HepG2 (cell line): Measurements from ENCODE around the gene NPTXR. TPM values are rescaled to one million over a fixed set of nuclear protein-coding genes. Genes with fewer than 3 reads are reported as not detected.
A peak's percentile ranks its signal among the peaks of the same experiment; 100 is the strongest.

Experiments
- ATAC-seq: fragments of 200-7000 bp; cut with Tn5 transposase; 3 replicates; pipeline ENCODE4 v1.9.1; 2020; ENCODE audit warnings: mild to moderate bottlenecking, moderate library complexity
- BruUV-seq: library from RNA; stranded (reverse); fragments of 400-500 nt; replicated peaks from 2 replicates; lab custom pipeline; 2021; lab: Mats Ljungman, UMichigan
- CTCF ChIA-PET: fragments of 300-600 bp; formaldehyde crosslinking; extraction: SDS; loops from one replicate; lab custom pipeline; 2021; ENCODE audit warnings: low total read pairs, inconsistent platforms, low intra/inter-chr PET ratio; lab: Yijun Ruan, JAX
- POLR2A ChIA-PET: fragments of 350-600 bp; sonication (Branson Sonifier 250); formaldehyde crosslinking; loops from one replicate; lab custom pipeline; 2020; ENCODE audit warnings: antibody characterized with exemption, inconsistent platforms; lab: Yijun Ruan, JAX
- DNase-seq: peaks from one replicate; pipeline ENCODE4 v3.0.0-alpha.2; 2015; ENCODE audit warnings: low spot score
- FAIRE-seq: peaks from 3 replicates; lab custom pipeline; 2011; peaks lifted over from hg19 to GRCh38; lab: Jason Lieb, UNC
- H2AFZ ChIP-seq: one replicate; pipeline ENCODE4 v1.6.1; 2011; ENCODE audit warnings: low read length, inconsistent platforms
- H3K27ac ChIP-seq: fragments of 300-600 bp; 3 replicates; pipeline ENCODE4 v1.8.0; 2011; ENCODE audit warnings: mixed run types, mild to moderate bottlenecking, mixed read lengths, low read length, inconsistent platforms; ENCODE audit not compliant: insufficient read depth; ENCODE audit errors: extremely low read length
- H3K27me3 ChIP-seq, 2 experiments: fragments of 200-600 bp in 1 of 2; 2 replicates in 1 of 2; 3 replicates in 1 of 2; pipeline versions ENCODE4 v1.6.0 to v1.8.0; 2011; ENCODE audit warnings: low read length in 2 of 2, mild to moderate bottlenecking in 2 of 2, moderate library complexity in 2 of 2, inconsistent platforms in 1 of 2; ENCODE audit not compliant: insufficient read depth in 2 of 2, control insufficient read depth in 1 of 2
- H3K36me3 ChIP-seq, 2 experiments: fragments of 200-600 bp in 1 of 2; replicated peaks in 1 of 2; 2 replicates in 1 of 2; 3 replicates in 1 of 2; pipeline versions ENCODE4 v1.5.1 to v1.8.0; 2011; ENCODE audit warnings: low read length in 2 of 2, inconsistent platforms in 1 of 2; ENCODE audit not compliant: insufficient read depth in 2 of 2, control insufficient read depth in 1 of 2
- H3K4me1 ChIP-seq: 2 replicates; pipeline ENCODE4 v1.5.1; 2012; ENCODE audit warnings: low read length, inconsistent platforms; ENCODE audit not compliant: insufficient read depth
- H3K4me2 ChIP-seq: 2 replicates; pipeline ENCODE4 v1.6.0; 2011; ENCODE audit warnings: low read depth, low read length, inconsistent platforms
- H3K4me3 ChIP-seq, 3 experiments: fragments of 200-600 bp in 1 of 3; sonication (generic), shearing (Covaris generic) in 1 of 3; replicated peaks in 1 of 3; 2 replicates each; pipeline ENCODE4 v1.5.1; 2011 to 2016; ENCODE audit warnings: low read length in 3 of 3, inconsistent platforms in 2 of 3, low read depth in 2 of 3, mild to moderate bottlenecking in 2 of 3, control low read depth in 1 of 3, mixed read lengths in 1 of 3; ENCODE audit not compliant: insufficient read depth in 1 of 3
- H3K79me2 ChIP-seq: one replicate; pipeline ENCODE4 v1.6.1; 2011; ENCODE audit warnings: low read length, inconsistent platforms; ENCODE audit not compliant: insufficient read depth
- H3K9ac ChIP-seq: 2 replicates; pipeline ENCODE4 v1.6.0; 2011; ENCODE audit warnings: mild to moderate bottlenecking, low read depth, low read length, inconsistent platforms; ENCODE audit not compliant: insufficient read depth
- H3K9me3 ChIP-seq: 2 replicates; pipeline ENCODE4 v1.5.1; 2012; ENCODE audit warnings: mild to moderate bottlenecking, low read length
- H4K20me1 ChIP-seq: 2 replicates; pipeline ENCODE4 v1.6.0; 2011; ENCODE audit warnings: inconsistent platforms, mild to moderate bottlenecking, low read length, moderate library complexity; ENCODE audit not compliant: insufficient read depth
- HOXD1 ChIP-seq: sonication (generic); formaldehyde crosslinking; IDR thresholded peaks from 2 replicates; pipeline ENCODE4 v1.5.0; 2020; ENCODE audit warnings: missing genetic modification reagents
- JUN ChIP-seq: sonication (generic); formaldehyde crosslinking; IDR thresholded peaks from 2 replicates; pipeline ENCODE4 v1.4.0; 2020; ENCODE audit warnings: mild to moderate bottlenecking, missing genetic modification reagents
- NFE2L2 ChIP-seq: fragments of 150-350 bp; IDR thresholded peaks from 2 replicates; pipeline ENCODE4 v1.6.1; 2014; ENCODE audit warnings: low read length
- SIN3B ChIP-seq: fragments of 150-350 bp; IDR thresholded peaks from 2 replicates; pipeline ENCODE4 v1.6.1; 2014; ENCODE audit warnings: low read length
- SP140L ChIP-seq: sonication (generic); formaldehyde crosslinking; IDR thresholded peaks from 2 replicates; pipeline ENCODE4 v1.4.0; 2020; ENCODE audit warnings: missing genetic modification reagents, borderline replicate concordance
- SRSF9 ChIP-seq: fragments of 200-400 bp; formaldehyde crosslinking; IDR thresholded peaks from 2 replicates; pipeline ENCODE4 v1.6.1; 2018; ENCODE audit warnings: borderline replicate concordance, mild to moderate bottlenecking, low read depth, low read length; ENCODE audit not compliant: insufficient read depth, poor library complexity, severe bottlenecking
- ZNF788 ChIP-seq: sonication (generic); formaldehyde crosslinking; IDR thresholded peaks from 2 replicates; pipeline ENCODE4 v1.5.0; 2020; ENCODE audit warnings: mild to moderate bottlenecking, missing genetic modification reagents, borderline replicate concordance
- WGBS: methylation state at CpG from one replicate; pipeline ENCODE4 v1.1.6; 2017; ENCODE audit warnings: low lambda C conversion rate; 5-methylcytosine and 5-hydroxymethylcytosine counted together
- in situ Hi-C: cut with HindIII; loops from 2 replicates; pipeline ENCODE4 v1.10.0; 2017; ENCODE audit warnings: low pct_unique_long_range_greater_than_20kb; ENCODE audit not compliant: extremely low pct_ligation_motif_present
- intact Hi-C: fragments of 100-400 bp; cut with micrococcal nuclease; formaldehyde crosslinking; loops from one replicate; pipeline ENCODE4 v1.10.0; 2022; ENCODE audit not compliant: unreplicated experiment
- polyA plus RNA-seq, 8 experiments: library from polyadenylated mRNA; depleted of rRNA in 3 of 8; stranded (reverse) in 7 of 8; unstranded in 1 of 8; fragments of >200 nt; fragmentation: Illumina TruSeq in 4 of 8; extraction: Trizol in 4 of 8; gene quantifications; 2 replicates each; pipeline versions ENCODE4 v1.2.1 to v1.2.3, GENCODE V29; 2011 to 2016; ENCODE audit warnings: low read depth in 4 of 8, missing spikeins in 1 of 8, mixed read lengths in 1 of 8; ENCODE audit not compliant: insufficient read depth in 1 of 8
- total RNA-seq, 5 experiments: library from RNA; depleted of rRNA; stranded (reverse); fragments of >200 nt; fragmentation: Illumina TruSeq; extraction: Trizol; gene quantifications; 2 replicates each; pipeline ENCODE4 v1.2.3, GENCODE V29; 2016; ENCODE audit warnings: low read depth in 1 of 5
- TF ChIP-seq, protein P1 (sequence below): sonication (generic); formaldehyde crosslinking; IDR thresholded peaks from 2 replicates; pipeline ENCODE4 v1.8.0; 2022; ENCODE audit warnings: missing genetic modification reagents, mild to moderate bottlenecking, inconsistent platforms, borderline replicate concordance
- TF ChIP-seq, protein P2 (sequence below): sonication (generic); formaldehyde crosslinking; IDR thresholded peaks from 2 replicates; pipeline ENCODE4 v1.4.0; 2020; ENCODE audit warnings: missing genetic modification reagents
- TF ChIP-seq, protein P3 (sequence below): sonication (generic); formaldehyde crosslinking; IDR thresholded peaks from 2 replicates; pipeline ENCODE4 v1.4.0; 2020; ENCODE audit warnings: missing genetic modification reagents, mild to moderate bottlenecking, borderline replicate concordance
- TF ChIP-seq, protein P4 (sequence below): sonication (generic); formaldehyde crosslinking; IDR thresholded peaks from 2 replicates; pipeline ENCODE4 v1.5.0; 2020; ENCODE audit warnings: missing genetic modification reagents

The NPTXR gene
- total and polyA plus RNA-seq, 2 of the 13 experiments (the other 11 are each of a cell fraction or from before 2014, with no cell fraction given) = 2.6 to 4.8 TPM

GRCh38 chr22:38873469-38874411 lies 29.9 kb upstream of the NPTXR start (continued):
- TF ChIP-seq JUN (CRISPR knock-in tag) (no peak), NFE2L2 (no peak), SRSF9 (no peak)
- TF ChIP-seq, protein P1, sequence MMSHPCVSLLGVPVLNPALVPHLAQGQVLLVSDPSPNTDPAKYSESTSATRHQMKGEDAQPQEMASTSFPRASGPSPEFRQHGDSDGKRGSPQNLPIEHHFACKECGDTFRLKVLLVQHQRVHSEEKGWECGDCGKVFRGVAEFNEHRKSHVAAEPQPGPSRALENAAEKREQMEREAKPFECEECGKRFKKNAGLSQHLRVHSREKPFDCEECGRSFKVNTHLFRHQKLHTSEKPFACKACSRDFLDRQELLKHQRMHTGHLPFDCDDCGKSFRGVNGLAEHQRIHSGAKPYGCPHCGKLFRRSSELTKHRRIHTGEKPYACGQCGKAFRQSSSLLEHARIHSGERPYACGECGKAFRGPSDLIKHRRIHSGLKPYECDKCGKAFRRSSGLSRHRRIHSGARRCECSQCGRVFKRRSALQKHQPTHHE (CRISPR knock-in tag) = no peak

DNA sequence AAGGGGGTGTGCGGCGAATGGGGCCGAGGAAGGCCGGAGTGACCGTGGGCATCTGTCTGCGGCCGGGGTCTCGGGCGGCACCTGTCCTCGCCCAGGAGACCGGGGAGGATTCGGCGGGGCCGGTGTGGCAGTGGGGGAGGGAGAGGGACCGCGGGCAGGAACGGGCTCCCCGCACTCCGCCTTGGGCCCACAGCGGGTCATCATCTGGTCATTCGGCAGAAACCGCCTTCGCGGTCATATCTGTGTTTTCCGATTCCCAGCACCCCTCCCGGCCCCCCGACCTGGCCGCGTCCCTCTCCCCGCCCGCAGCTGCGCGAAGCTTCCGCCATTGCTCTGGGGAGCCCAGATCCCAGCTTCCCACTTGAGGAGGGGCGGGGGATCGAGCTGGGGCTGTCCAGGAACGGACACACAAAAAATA lies 29.0 kb upstream of the NPTXR start:
- Histone ChIP-seq H2AFZ (peak overlapping the region; percentile 36), H3K79me2 (no peaks in the 10 kb centered on the region), H3K9ac (peak overlapping the region; percentile 37; the same call in 1 of the 2 replicates), H3K27ac (no peak overlapping the region), H3K9me3 (no peaks in the 10 kb centered on the region), H3K4me3 (peak overlapping the region; percentile 74 to 82 (median 80)), H3K4me2 (peak overlapping the region; percentile 99), H4K20me1 (peaks cover 3% of the 10 kb centered on the region; the same call in 1 of the 2 replicates), H3K4me1 (peaks cover 20% of the 10 kb centered on the region), H3K36me3 (no peaks in the 10 kb centered on the region; a peak in 1 of 5 replicates), H3K27me3 (peaks cover 2 to 37% of the 10 kb centered on the region in 2 experiments; a peak in 4 of 5 replicates)
- in situ Hi-C loops (loop anchor here (5.0 to 10.0 kb wide), 2 partner anchors 129 to 252 kb away; no protein-coding TSS in a partner anchor), intact Hi-C loops (no loop called here)
- DNase-seq = no peak
- WGBS = 45% methylated on average over 14 of the region's 37 CpGs
- ChIA-PET POLR2A (no interaction called here), CTCF (no interaction called here)
- FAIRE-seq = no peak
- no peak for ATAC-seq
- no TSS peak for BruUV-seq
- TF ChIP-seq, protein P2, sequence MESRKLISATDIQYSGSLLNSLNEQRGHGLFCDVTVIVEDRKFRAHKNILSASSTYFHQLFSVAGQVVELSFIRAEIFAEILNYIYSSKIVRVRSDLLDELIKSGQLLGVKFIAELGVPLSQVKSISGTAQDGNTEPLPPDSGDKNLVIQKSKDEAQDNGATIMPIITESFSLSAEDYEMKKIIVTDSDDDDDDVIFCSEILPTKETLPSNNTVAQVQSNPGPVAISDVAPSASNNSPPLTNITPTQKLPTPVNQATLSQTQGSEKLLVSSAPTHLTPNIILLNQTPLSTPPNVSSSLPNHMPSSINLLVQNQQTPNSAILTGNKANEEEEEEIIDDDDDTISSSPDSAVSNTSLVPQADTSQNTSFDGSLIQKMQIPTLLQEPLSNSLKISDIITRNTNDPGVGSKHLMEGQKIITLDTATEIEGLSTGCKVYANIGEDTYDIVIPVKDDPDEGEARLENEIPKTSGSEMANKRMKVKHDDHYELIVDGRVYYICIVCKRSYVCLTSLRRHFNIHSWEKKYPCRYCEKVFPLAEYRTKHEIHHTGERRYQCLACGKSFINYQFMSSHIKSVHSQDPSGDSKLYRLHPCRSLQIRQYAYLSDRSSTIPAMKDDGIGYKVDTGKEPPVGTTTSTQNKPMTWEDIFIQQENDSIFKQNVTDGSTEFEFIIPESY (CRISPR knock-in tag) = peak; percentile 71; the same call in 1 of the 2 replicates
- TF ChIP-seq ZNF788 (CRISPR knock-in tag) = 0 out of 2 replicates have a peak, but pooled peaks have one; percentile 3
- TF ChIP-seq, protein P3, sequence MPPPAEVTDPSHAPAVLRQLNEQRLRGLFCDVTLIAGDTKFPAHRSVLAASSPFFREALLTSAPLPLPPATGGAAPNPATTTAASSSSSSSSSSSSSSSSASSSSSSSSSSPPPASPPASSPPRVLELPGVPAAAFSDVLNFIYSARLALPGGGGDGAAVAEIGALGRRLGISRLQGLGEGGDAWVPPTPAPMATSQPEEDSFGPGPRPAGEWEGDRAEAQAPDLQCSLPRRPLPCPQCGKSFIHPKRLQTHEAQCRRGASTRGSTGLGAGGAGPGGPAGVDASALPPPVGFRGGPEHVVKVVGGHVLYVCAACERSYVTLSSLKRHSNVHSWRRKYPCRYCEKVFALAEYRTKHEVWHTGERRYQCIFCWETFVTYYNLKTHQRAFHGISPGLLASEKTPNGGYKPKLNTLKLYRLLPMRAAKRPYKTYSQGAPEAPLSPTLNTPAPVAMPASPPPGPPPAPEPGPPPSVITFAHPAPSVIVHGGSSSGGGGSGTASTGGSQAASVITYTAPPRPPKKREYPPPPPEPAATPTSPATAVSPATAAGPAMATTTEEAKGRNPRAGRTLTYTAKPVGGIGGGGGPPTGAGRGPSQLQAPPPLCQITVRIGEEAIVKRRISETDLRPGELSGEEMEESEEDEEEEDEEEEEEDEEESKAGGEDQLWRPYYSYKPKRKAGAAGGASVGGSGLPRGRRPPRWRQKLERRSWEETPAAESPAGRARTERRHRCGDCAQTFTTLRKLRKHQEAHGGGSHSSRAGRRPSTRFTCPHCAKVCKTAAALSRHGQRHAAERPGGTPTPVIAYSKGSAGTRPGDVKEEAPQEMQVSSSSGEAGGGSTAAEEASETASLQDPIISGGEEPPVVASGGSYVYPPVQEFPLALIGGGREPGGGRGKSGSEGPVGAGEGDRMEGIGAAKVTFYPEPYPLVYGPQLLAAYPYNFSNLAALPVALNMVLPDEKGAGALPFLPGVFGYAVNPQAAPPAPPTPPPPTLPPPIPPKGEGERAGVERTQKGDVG (CRISPR knock-in tag) = no peak
- no peak for TF ChIP-seq SIN3B
- TF ChIP-seq, protein P4, sequence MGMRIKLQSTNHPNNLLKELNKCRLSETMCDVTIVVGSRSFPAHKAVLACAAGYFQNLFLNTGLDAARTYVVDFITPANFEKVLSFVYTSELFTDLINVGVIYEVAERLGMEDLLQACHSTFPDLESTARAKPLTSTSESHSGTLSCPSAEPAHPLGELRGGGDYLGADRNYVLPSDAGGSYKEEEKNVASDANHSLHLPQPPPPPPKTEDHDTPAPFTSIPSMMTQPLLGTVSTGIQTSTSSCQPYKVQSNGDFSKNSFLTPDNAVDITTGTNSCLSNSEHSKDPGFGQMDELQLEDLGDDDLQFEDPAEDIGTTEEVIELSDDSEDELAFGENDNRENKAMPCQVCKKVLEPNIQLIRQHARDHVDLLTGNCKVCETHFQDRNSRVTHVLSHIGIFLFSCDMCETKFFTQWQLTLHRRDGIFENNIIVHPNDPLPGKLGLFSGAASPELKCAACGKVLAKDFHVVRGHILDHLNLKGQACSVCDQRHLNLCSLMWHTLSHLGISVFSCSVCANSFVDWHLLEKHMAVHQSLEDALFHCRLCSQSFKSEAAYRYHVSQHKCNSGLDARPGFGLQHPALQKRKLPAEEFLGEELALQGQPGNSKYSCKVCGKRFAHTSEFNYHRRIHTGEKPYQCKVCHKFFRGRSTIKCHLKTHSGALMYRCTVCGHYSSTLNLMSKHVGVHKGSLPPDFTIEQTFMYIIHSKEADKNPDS (CRISPR knock-in tag) = no peak
- no peak for TF ChIP-seq SP140L (CRISPR knock-in tag)
- TF ChIP-seq HOXD1 (CRISPR knock-in tag) = no peak
